Thyroid gland (tissue), 4 donors: ENCODE data around the gene ARHGAP10. TPM values are rescaled to one million over a fixed set of nuclear protein-coding genes. Genes with fewer than 3 reads are reported as not detected.

ENCODE experiments used
- DNase-seq, 2 donors: peaks; one replicate each; pipeline ENCODE4 v3.0.0-alpha.2; 2019
- H3K27ac ChIP-seq, 3 donors: fragments of 200-600 bp; sonication (generic); 1 replicate in 2 of 3; 2 replicates in 1 of 3; pipeline ENCODE4 v1.5.1; 2016 to 2019; ENCODE audit warnings: mild to moderate bottlenecking in 1 of 3, moderate library complexity in 1 of 3
- H3K27me3 ChIP-seq: fragments of 200-600 bp; sonication (generic); one replicate; pipeline ENCODE4 v1.5.1; 2019
- H3K36me3 ChIP-seq, 2 donors: fragments of 200-600 bp; sonication (generic); one replicate each; pipeline ENCODE4 v1.5.1; 2016 to 2019
- H3K4me1 ChIP-seq, 2 donors: fragments of 200-600 bp; sonication (generic); one replicate each; pipeline ENCODE4 v1.5.1; 2017 to 2019
- H3K4me3 ChIP-seq, 3 donors: fragments of 200-600 bp; sonication (generic); replicated peaks in 1 of 3; 1 replicate in 2 of 3; 2 replicates in 1 of 3; pipeline ENCODE4 v1.5.1; 2016; ENCODE audit warnings: mild to moderate bottlenecking in 1 of 3
- H3K9me3 ChIP-seq: fragments of 200-600 bp; sonication (generic); one replicate; pipeline ENCODE4 v1.5.1; 2017
- CTCF ChIP-seq, 6 experiments: fragments of 200-600 bp in 3 of 6; fragments of 450-650 bp in 3 of 6; sonication (generic) in 3 of 6; IDR thresholded peaks; one replicate each; pipeline ENCODE4 v1.5.1; 2016 to 2019; ENCODE audit warnings: antibody characterized with exemption in 6 of 6, mild to moderate bottlenecking in 2 of 6, inconsistent platforms in 1 of 6, moderate library complexity in 1 of 6
- POLR2A ChIP-seq, 2 donors: fragments of 450-650 bp; IDR thresholded peaks; one replicate each; pipeline ENCODE4 v1.6.1; 2017; ENCODE audit warnings: antibody characterized with exemption in 2 of 2, mild to moderate bottlenecking in 2 of 2, moderate library complexity in 1 of 2
- WGBS, 2 donors: methylation state at CpG; one replicate each; pipeline ENCODE4 v1.1.5; 2017; 5-methylcytosine and 5-hydroxymethylcytosine counted together
- intact Hi-C: fragments of 100-400 bp; cut with DNase I; formaldehyde crosslinking; loops from one replicate; pipeline ENCODE4 v1.15.1; 2023
- total RNA-seq, 4 donors: library from RNA; depleted of rRNA; stranded (reverse); fragments of >200 nt; gene quantifications; one replicate each; pipeline ENCODE4 v1.2.3, GENCODE V29; 2016

ARHGAP10 gene
- total RNA-seq, 4 donors from 2014 or later, result 39.5 to 78.4 (median 42.0) TPM

- 87 to 89% methylated on average over 4 of the region's 4 CpGs for WGBS, 2 donors
- no peak for TF ChIP-seq CTCF (IDR thresholded peaks at IDR 0.05)
- TF ChIP-seq POLR2A (IDR thresholded peaks at IDR 0.05), result no peak
- H3K4me3 ChIP-seq, result no peak overlapping the region
- no peak for DNase-seq
- no peaks in the 10 kb centered on the region for H3K9me3 ChIP-seq
- H3K4me1 ChIP-seq, result peaks cover 0 to 17% of the 10 kb centered on the region in 2 donors
- no peak overlapping the region for H3K27ac ChIP-seq
- intact Hi-C loops, result no loop called here
- no peaks in the 10 kb centered on the region for H3K27me3 ChIP-seq
- H3K36me3 ChIP-seq, result no peaks in the 10 kb centered on the region
These were observed 69.9 kb downstream of the ARHGAP10 start for GRCh38 chr4:147801820-147802219.

- intact Hi-C loops, result no loop called here
- Histone ChIP-seq H3K36me3 (no peaks in the 10 kb centered on the region), H3K27ac (no peak overlapping the region), H3K4me1 (peaks cover 0 to 17% of the 10 kb centered on the region in 2 donors), H3K27me3 (no peaks in the 10 kb centered on the region), H3K9me3 (no peaks in the 10 kb centered on the region), H3K4me3 (no peak overlapping the region)
- TF ChIP-seq CTCF (IDR thresholded peaks at IDR 0.05) (no peak), POLR2A (IDR thresholded peaks at IDR 0.05) (no peak)
- WGBS, 2 donors, result 82 to 97% methylated on average over 2 of the region's 2 CpGs
- DNase-seq, result no peak
These were observed 70.5 kb downstream of the ARHGAP10 start for GRCh38 chr4:147802346-147802745.

- intact Hi-C loops, result no loop called here
- no peaks in the 10 kb centered on the region for H3K27me3 ChIP-seq
- WGBS, 2 donors, result 94 to 96% methylated on average over 4 of the region's 4 CpGs
- no peak overlapping the region for H3K4me3 ChIP-seq
- H3K9me3 ChIP-seq, result no peaks in the 10 kb centered on the region
- no peak for DNase-seq
- H3K4me1 ChIP-seq, result no peaks in the 10 kb centered on the region
- no peaks in the 10 kb centered on the region for H3K36me3 ChIP-seq
- TF ChIP-seq CTCF (IDR thresholded peaks at IDR 0.05) (no peak), POLR2A (IDR thresholded peaks at IDR 0.05) (no peak)
- no peak overlapping the region for H3K27ac ChIP-seq
These were observed 74.1 kb downstream of the ARHGAP10 start for GRCh38 chr4:147805946-147806345.

GRCh38 chr4:147808447-147808846 lies 76.6 kb downstream of the ARHGAP10 start:
- TF ChIP-seq CTCF (IDR thresholded peaks at IDR 0.05) (no peak), POLR2A (IDR thresholded peaks at IDR 0.05) (no peak)
- WGBS, 2 donors, result 70 to 81% methylated on average over 1 of the region's 1 CpG
- H3K36me3 ChIP-seq, result no peaks in the 10 kb centered on the region
- intact Hi-C loops, result no loop called here
- H3K9me3 ChIP-seq, result no peaks in the 10 kb centered on the region
- H3K4me1 ChIP-seq, result peaks cover 11 to 12% of the 10 kb centered on the region in 2 donors
- H3K4me3 ChIP-seq, result no peak overlapping the region
- DNase-seq, result no peak
- H3K27me3 ChIP-seq, result no peaks in the 10 kb centered on the region
- H3K27ac ChIP-seq, result no peak overlapping the region

- Histone ChIP-seq H3K4me3 (no peak overlapping the region), H3K27me3 (no peaks in the 10 kb centered on the region), H3K36me3 (no peaks in the 10 kb centered on the region), H3K9me3 (no peaks in the 10 kb centered on the region), H3K27ac (no peak overlapping the region), H3K4me1 (peaks cover 15 to 18% of the 10 kb centered on the region in 2 donors)
- no peak for DNase-seq
- intact Hi-C loops, result no loop called here
- no peak for TF ChIP-seq CTCF (IDR thresholded peaks at IDR 0.05)
- WGBS, 2 donors, result 86 to 90% methylated on average over 3 of the region's 3 CpGs
These were observed 77.3 kb downstream of the ARHGAP10 start for GRCh38 chr4:147809211-147809610.
